MM.1S (cell line): ENCODE measurements around the gene FAM111B.

Experiments
- DNase-seq: peaks from one replicate; pipeline ENCODE4 v3.0.0-alpha.2; 2015
- H2AFZ ChIP-seq: fragments of 300-600 bp; sonication (generic); 2 replicates; pipeline ENCODE4 v1.6.0; 2016; ENCODE audit warnings: antibody characterized with exemption, low read length
- H3F3A ChIP-seq: fragments of 300-600 bp; sonication (generic); 2 replicates; pipeline ENCODE4 v1.6.1; 2016; ENCODE audit warnings: mild to moderate bottlenecking, antibody characterized with exemption, low read length, moderate library complexity, mixed read lengths; ENCODE audit not compliant: insufficient read depth
- H3K27ac ChIP-seq: fragments of 300-600 bp; sonication (generic); 2 replicates; pipeline ENCODE4 v1.5.1; 2016; ENCODE audit warnings: mild to moderate bottlenecking, low read length
- H3K27me3 ChIP-seq: fragments of 300-600 bp; sonication (generic); replicated peaks from 2 replicates; pipeline ENCODE4 v1.6.0; 2016; ENCODE audit warnings: low read length; ENCODE audit not compliant: insufficient read depth
- H3K36me3 ChIP-seq: fragments of 300-600 bp; sonication (generic); replicated peaks from 2 replicates; pipeline ENCODE4 v1.6.1; 2016; ENCODE audit warnings: mild to moderate bottlenecking, low read length, mixed read lengths; ENCODE audit not compliant: insufficient read depth
- H3K4me1 ChIP-seq: fragments of 300-600 bp; sonication (generic); 2 replicates; pipeline ENCODE4 v1.6.1; 2016; ENCODE audit warnings: low read length, mixed read lengths
- H3K4me2 ChIP-seq: fragments of 300-600 bp; sonication (generic); 2 replicates; pipeline ENCODE4 v1.6.0; 2016; ENCODE audit warnings: low read depth, low read length
- H3K4me3 ChIP-seq: fragments of 300-600 bp; sonication (generic); 2 replicates; pipeline ENCODE4 v1.5.1; 2016; ENCODE audit warnings: low read length, mixed read lengths
- H3K79me2 ChIP-seq: fragments of 300-600 bp; sonication (generic); 2 replicates; pipeline ENCODE4 v1.6.1; 2016; ENCODE audit warnings: mixed run types, low read length, mixed read lengths
- H3K9ac ChIP-seq: fragments of 300-600 bp; sonication (generic); 2 replicates; pipeline ENCODE4 v1.6.1; 2016; ENCODE audit warnings: low read length, mixed read lengths
- H3K9me2 ChIP-seq: fragments of 300-600 bp; sonication (generic); replicated peaks from 2 replicates; pipeline ENCODE4 v1.6.1; 2016; ENCODE audit warnings: mild to moderate bottlenecking, low read length, mixed read lengths; ENCODE audit not compliant: insufficient read depth
- H3K9me3 ChIP-seq: fragments of 300-600 bp; sonication (generic); replicated peaks from 2 replicates; pipeline ENCODE4 v1.6.1; 2016; ENCODE audit warnings: mild to moderate bottlenecking, low read length, mixed read lengths; ENCODE audit not compliant: insufficient read depth
- H4K20me1 ChIP-seq: fragments of 300-600 bp; sonication (generic); 2 replicates; pipeline ENCODE4 v1.6.1; 2016; ENCODE audit warnings: mild to moderate bottlenecking, low read length, moderate library complexity, mixed read lengths; ENCODE audit not compliant: insufficient read depth
- CTCF ChIP-seq: fragments of 300-600 bp; sonication (generic); IDR thresholded peaks from 2 replicates; pipeline ENCODE4 v1.5.1; 2016; ENCODE audit warnings: antibody characterized with exemption, low read length, mixed read lengths
- EZH2 ChIP-seq: fragments of 300-600 bp; sonication (generic); optimal IDR thresholded peaks from 2 replicates; pipeline ENCODE3; 2017; ENCODE audit warnings: low read depth, mild to moderate bottlenecking, antibody characterized with exemption, low read length, mixed read lengths
- EZH2phosphoT487 ChIP-seq: fragments of 300-600 bp; sonication (generic); IDR thresholded peaks from 2 replicates; pipeline ENCODE4 v1.6.1; 2018; ENCODE audit warnings: antibody characterized with exemption, low read length

The FAM111B gene

GRCh38 chr11:59137190-59137589, 30.2 kb downstream of the FAM111B start:
- H3K27me3 ChIP-seq: no peaks in the 10 kb centered on the region
- peaks cover 5% of the 10 kb centered on the region; the same call in 1 of the 2 replicates for H3K79me2 ChIP-seq
- H3K9me2 ChIP-seq: no peaks in the 10 kb centered on the region
- H3K4me2 ChIP-seq: no peak overlapping the region
- H3K9ac ChIP-seq: no peak overlapping the region
- TF ChIP-seq EZH2 (no peak), EZH2phosphoT487 (no peak), CTCF (no peak)
- no peaks in the 10 kb centered on the region; the same call in 1 of the 2 replicates for H3K36me3 ChIP-seq
- no peak overlapping the region for H2AFZ ChIP-seq
- H3K4me1 ChIP-seq: peaks cover 20% of the 10 kb centered on the region
- no peak overlapping the region for H3K27ac ChIP-seq
- no peak for DNase-seq
- H3F3A ChIP-seq: peaks cover 6% of the 10 kb centered on the region
- H3K9me3 ChIP-seq: no peaks in the 10 kb centered on the region
- H3K4me3 ChIP-seq: no peak overlapping the region
- no peaks in the 10 kb centered on the region for H4K20me1 ChIP-seq

DNA sequence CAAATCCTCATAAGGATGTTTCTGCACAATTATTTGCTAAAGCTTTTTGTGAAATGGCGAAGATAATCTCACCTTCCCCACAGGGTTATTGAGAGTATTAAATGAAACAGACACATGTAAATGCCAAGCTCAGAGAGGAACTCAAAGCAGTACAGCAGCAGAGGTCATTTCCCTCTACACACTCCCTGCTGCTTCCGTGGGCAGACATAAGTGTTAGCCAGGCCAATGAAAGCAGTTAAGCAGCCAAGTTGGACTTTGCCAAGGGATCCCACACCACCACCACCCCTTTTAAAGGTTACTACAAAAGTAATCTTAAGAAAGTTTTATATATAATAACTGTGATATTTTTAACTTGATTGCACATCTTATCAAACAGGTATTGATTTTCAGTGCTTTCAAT, 31.6 kb downstream of the FAM111B start:
- H3K9me2 ChIP-seq: no peaks in the 10 kb centered on the region
- TF ChIP-seq CTCF (no peak), EZH2phosphoT487 (no peak), EZH2 (no peak)
- no peak for DNase-seq
- peaks cover 12% of the 10 kb centered on the region for H3K79me2 ChIP-seq
- no peaks in the 10 kb centered on the region for H3K36me3 ChIP-seq
- no peaks in the 10 kb centered on the region for H4K20me1 ChIP-seq
- peaks cover 18% of the 10 kb centered on the region for H3F3A ChIP-seq
- H3K27ac ChIP-seq: no peak overlapping the region
- H3K27me3 ChIP-seq: no peaks in the 10 kb centered on the region
- H3K4me3 ChIP-seq: no peak overlapping the region
- no peak overlapping the region for H2AFZ ChIP-seq
- no peaks in the 10 kb centered on the region for H3K9me3 ChIP-seq
- H3K4me1 ChIP-seq: peaks cover 19% of the 10 kb centered on the region
- no peak overlapping the region for H3K9ac ChIP-seq
- no peak overlapping the region for H3K4me2 ChIP-seq

- no peaks in the 10 kb centered on the region for H3K27me3 ChIP-seq
- TF ChIP-seq EZH2 (no peak), CTCF (no peak), EZH2phosphoT487 (no peak)
- H3F3A ChIP-seq: peaks cover 30% of the 10 kb centered on the region
- H3K27ac ChIP-seq: no peak overlapping the region
- no peaks in the 10 kb centered on the region for H3K9me2 ChIP-seq
- no peak overlapping the region for H3K4me3 ChIP-seq
- peaks cover 14% of the 10 kb centered on the region for H3K4me1 ChIP-seq
- no peak overlapping the region for H2AFZ ChIP-seq
- no peaks in the 10 kb centered on the region for H3K36me3 ChIP-seq
- H3K9me3 ChIP-seq: no peaks in the 10 kb centered on the region
- no peaks in the 10 kb centered on the region for H4K20me1 ChIP-seq
- peak overlapping the region; percentile 95; the same call in 1 of the 2 replicates for H3K4me2 ChIP-seq
- H3K79me2 ChIP-seq: peaks cover 30% of the 10 kb centered on the region
- H3K9ac ChIP-seq: no peak overlapping the region; the same call in 1 of the 2 replicates
- no peak for DNase-seq
Observed at GRCh38 chr11:59141191-59141590, 34.2 kb downstream of the FAM111B start.
